PC-9 (cell line): ENCODE results near the gene FUBP3. TPM values are rescaled to one million over a fixed set of nuclear protein-coding genes. Genes with fewer than 3 reads are reported as not detected.

Source experiments
- BruUV-seq: library from RNA; stranded (reverse); fragments of 400-500 nt; replicated peaks from 2 replicates; lab custom pipeline; 2021; lab: Mats Ljungman, UMichigan
- CTCF ChIA-PET: fragments of 300-600 bp; sonication (Branson Sonifier 250); formaldehyde crosslinking; loops from one replicate; lab custom pipeline; 2022; ENCODE audit warnings: antibody characterized with exemption; lab: Charles Lee
- POLR2A ChIA-PET: fragments of 300-600 bp; sonication (Branson Sonifier 250); formaldehyde crosslinking; loops from one replicate; lab custom pipeline; 2022; ENCODE audit warnings: antibody characterized with exemption; ENCODE audit not compliant: unreplicated experiment; lab: Charles Lee
- DNase-seq, 2 experiments: peaks; one replicate each; pipeline versions ENCODE4 v3.0.0 to v3.0.0-alpha.2; 2015 to 2022; ENCODE audit warnings: mixed read lengths in 1 of 2
- H2AFZ ChIP-seq: fragments of 200-600 bp; sonication (generic); 2 replicates; pipeline ENCODE4 v1.8.1; 2017; ENCODE audit warnings: antibody characterized with exemption
- H3F3A ChIP-seq: fragments of 200-600 bp; sonication (generic); 2 replicates; pipeline ENCODE4 v1.8.1; 2017; ENCODE audit warnings: antibody characterized with exemption, mild to moderate bottlenecking, low read depth; ENCODE audit not compliant: insufficient read depth
- H3K27ac ChIP-seq: fragments of 200-600 bp; sonication (generic); 2 replicates; pipeline ENCODE4 v1.6.1; 2016; ENCODE audit warnings: mixed run types
- H3K27me3 ChIP-seq: fragments of 200-600 bp; sonication (generic); 2 replicates; pipeline ENCODE4 v1.6.1; 2016; ENCODE audit warnings: low read depth, mixed run types; ENCODE audit not compliant: insufficient read depth
- H3K36me3 ChIP-seq: fragments of 200-600 bp; sonication (generic); 2 replicates; pipeline ENCODE4 v1.6.1; 2016; ENCODE audit warnings: low read depth, mixed run types
- H3K4me1 ChIP-seq: fragments of 200-600 bp; sonication (generic); replicated peaks from 2 replicates; pipeline ENCODE4 v1.6.1; 2016; ENCODE audit warnings: mixed run types; ENCODE audit not compliant: insufficient read depth
- H3K4me2 ChIP-seq: fragments of 200-600 bp; sonication (generic); 2 replicates; pipeline ENCODE4 v1.6.1; 2017; ENCODE audit warnings: mixed run types
- H3K4me3 ChIP-seq: fragments of 200-600 bp; sonication (generic); 2 replicates; pipeline ENCODE4 v1.6.1; 2016; ENCODE audit warnings: mixed run types
- H3K79me2 ChIP-seq: fragments of 200-600 bp; sonication (generic); 2 replicates; pipeline ENCODE4 v1.6.1; 2017; ENCODE audit warnings: low read depth, mixed run types
- H3K9me2 ChIP-seq: fragments of 200-600 bp; sonication (generic); 2 replicates; pipeline ENCODE4 v1.8.1; 2017; ENCODE audit warnings: mild to moderate bottlenecking; ENCODE audit not compliant: insufficient read depth
- H3K9me3 ChIP-seq: fragments of 200-600 bp; sonication (generic); 2 replicates; pipeline ENCODE4 v1.8.1; 2016; ENCODE audit warnings: low read depth; ENCODE audit not compliant: insufficient read depth
- H4K20me1 ChIP-seq: fragments of 200-600 bp; sonication (generic); 2 replicates; pipeline ENCODE4 v1.8.1; 2017; ENCODE audit not compliant: insufficient read depth
- EZH2 ChIP-seq: fragments of 200-600 bp; sonication (generic); IDR thresholded peaks from 2 replicates; pipeline ENCODE4 v1.8.0; 2017; ENCODE audit warnings: antibody characterized with exemption, low read depth
- intact Hi-C: fragments of 100-400 bp; cut with micrococcal nuclease; formaldehyde crosslinking; loops from one replicate; pipeline ENCODE4 v1.10.0; 2022; ENCODE audit not compliant: unreplicated experiment
- total RNA-seq: library from RNA; stranded (reverse); gene quantifications from 2 replicates; pipeline ENCODE4 v1.2.3, GENCODE V29; 2021
- TF ChIP-seq, protein P1 (sequence below): fragments of 200-600 bp; sonication (generic); conservative IDR thresholded peaks from 2 replicates; pipeline ENCODE4 v1.6.1; 2017; ENCODE audit warnings: mixed run types, antibody characterized with exemption, mild to moderate bottlenecking, moderate library complexity

Gene FUBP3
- total RNA-seq, 1 experiment from 2014 or later = 75.6 TPM

DNA sequence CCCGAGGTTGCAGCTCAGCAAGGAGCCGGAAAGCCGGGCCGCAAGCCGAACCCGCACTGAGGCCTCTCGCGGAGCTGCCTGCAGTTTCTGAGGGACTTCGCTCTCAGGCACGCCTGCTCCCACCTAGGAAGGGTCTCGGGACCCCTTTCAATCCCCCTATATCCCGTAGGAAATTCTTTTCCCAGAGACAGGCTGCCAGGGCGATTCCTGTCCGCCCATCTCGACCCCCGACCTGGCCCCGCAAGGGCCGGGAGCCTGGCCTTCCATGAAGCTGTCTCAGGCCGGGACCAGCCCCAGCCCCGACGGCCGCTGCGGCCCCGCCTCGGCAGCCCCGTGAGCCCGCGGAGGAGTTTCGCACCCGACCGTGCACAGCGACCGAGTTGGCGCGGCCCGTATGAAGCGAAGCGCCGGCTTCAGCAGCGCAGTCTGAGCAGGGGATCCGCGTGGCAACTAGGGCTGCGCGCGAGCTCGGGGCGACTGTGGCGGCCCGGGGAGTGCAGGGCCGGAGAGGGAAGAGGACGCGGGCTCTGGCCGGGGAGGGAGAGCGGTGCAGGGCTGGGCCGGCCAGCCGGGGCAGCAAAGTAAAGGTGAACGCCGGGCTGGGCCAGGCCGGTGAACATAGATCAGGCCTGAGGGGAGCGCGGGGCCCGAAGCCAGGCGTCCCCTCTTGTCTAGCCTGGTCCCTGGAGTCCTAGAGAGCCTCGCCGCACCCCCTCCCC lies 84.0 kb downstream of the FUBP3 start:
- peaks cover 25% of the 10 kb centered on the region for H3K27me3 ChIP-seq
- H3K4me1 ChIP-seq = no peaks in the 10 kb centered on the region
- DNase-seq = no peak
- TF ChIP-seq EZH2 = no peak
- TF ChIP-seq, protein P1, sequence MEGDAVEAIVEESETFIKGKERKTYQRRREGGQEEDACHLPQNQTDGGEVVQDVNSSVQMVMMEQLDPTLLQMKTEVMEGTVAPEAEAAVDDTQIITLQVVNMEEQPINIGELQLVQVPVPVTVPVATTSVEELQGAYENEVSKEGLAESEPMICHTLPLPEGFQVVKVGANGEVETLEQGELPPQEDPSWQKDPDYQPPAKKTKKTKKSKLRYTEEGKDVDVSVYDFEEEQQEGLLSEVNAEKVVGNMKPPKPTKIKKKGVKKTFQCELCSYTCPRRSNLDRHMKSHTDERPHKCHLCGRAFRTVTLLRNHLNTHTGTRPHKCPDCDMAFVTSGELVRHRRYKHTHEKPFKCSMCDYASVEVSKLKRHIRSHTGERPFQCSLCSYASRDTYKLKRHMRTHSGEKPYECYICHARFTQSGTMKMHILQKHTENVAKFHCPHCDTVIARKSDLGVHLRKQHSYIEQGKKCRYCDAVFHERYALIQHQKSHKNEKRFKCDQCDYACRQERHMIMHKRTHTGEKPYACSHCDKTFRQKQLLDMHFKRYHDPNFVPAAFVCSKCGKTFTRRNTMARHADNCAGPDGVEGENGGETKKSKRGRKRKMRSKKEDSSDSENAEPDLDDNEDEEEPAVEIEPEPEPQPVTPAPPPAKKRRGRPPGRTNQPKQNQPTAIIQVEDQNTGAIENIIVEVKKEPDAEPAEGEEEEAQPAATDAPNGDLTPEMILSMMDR = no peak
- no peaks in the 10 kb centered on the region for H3F3A ChIP-seq
- no peak overlapping the region for H3K4me2 ChIP-seq
- no peak overlapping the region for H2AFZ ChIP-seq
- intact Hi-C loops = no loop called here
- no TSS peak for BruUV-seq
- H3K27ac ChIP-seq = no peak overlapping the region
- no peaks in the 10 kb centered on the region for H4K20me1 ChIP-seq
- no peaks in the 10 kb centered on the region for H3K9me2 ChIP-seq
- H3K4me3 ChIP-seq = no peak overlapping the region
- H3K79me2 ChIP-seq = no peaks in the 10 kb centered on the region
- ChIA-PET POLR2A (no interaction called here), CTCF (no interaction called here)
- no peaks in the 10 kb centered on the region for H3K36me3 ChIP-seq
- no peaks in the 10 kb centered on the region for H3K9me3 ChIP-seq

DNA sequence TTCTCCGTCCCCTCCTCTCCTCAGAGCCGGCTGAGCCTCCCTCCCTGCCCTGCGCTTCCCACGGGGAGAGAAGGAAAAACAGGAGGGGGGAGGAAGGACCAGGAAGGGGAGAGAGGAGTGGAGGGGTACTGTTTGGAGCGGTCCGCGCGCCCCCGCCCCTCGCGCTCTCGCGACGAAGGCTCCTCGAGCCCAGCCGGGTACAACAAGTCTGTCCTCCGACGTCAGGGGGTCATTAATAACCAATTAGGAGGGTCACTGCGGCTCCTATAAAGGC lies 84.5 kb downstream of the FUBP3 start:
- Histone ChIP-seq H3F3A (no peaks in the 10 kb centered on the region), H3K79me2 (no peaks in the 10 kb centered on the region), H3K9me2 (no peaks in the 10 kb centered on the region), H3K4me2 (no peak overlapping the region), H3K4me1 (no peaks in the 10 kb centered on the region), H3K27me3 (peaks cover 21% of the 10 kb centered on the region), H3K9me3 (no peaks in the 10 kb centered on the region), H3K36me3 (no peaks in the 10 kb centered on the region), H3K27ac (no peak overlapping the region), H2AFZ (no peak overlapping the region), H4K20me1 (no peaks in the 10 kb centered on the region), H3K4me3 (no peak overlapping the region)
- no peak for DNase-seq
- TF ChIP-seq, protein P1 = no peak
- no peak for TF ChIP-seq EZH2
- no TSS peak for BruUV-seq
- POLR2A ChIA-PET = no interaction called here
- CTCF ChIA-PET = no interaction called here
- intact Hi-C loops = no loop called here

DNA sequence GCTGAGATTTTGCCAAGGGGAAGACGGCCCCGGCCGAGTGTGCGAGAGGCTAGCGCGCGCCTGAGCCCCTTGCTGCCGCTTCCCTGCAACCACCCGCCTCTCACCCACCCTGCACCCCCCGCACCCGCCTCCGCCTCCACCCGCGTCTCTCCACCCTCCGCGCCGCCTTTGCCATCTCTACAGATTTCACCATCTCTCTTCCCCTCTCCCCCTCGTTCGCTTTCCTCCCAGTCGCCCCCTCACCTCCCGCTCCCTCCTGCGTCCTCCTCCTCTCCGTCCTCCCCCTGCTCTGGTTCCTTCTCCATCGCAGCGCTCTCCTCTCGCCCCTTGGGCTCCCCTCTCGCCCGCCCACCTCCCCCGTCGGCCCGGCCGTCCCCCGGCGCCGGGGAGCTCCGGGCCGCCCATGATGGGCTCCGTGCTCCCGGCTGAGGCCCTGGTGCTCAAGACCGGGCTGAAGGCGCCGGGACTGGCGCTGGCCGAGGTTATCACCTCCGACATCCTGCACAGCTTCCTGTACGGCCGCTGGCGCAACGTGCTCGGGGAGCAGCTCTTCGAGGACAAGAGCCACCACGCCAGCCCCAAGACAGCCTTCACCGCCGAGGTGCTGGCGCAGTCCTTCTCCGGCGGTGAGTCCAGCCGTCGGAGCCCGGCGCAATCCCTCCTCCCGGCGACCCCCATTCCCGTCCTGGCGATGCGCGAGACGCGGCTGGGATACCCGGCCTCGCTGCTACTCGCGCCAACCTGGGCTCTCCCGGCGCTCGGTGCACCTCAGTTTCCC lies 85.1 kb downstream of the FUBP3 start, which contains the start of gene PRDM12:
PRDM12 (plus strand) TSS at position 344 of the 778 bp plus-strand sequence; CDS start at position 404, 60 bp downstream.
- H3K9me3 ChIP-seq = no peaks in the 10 kb centered on the region
- TF ChIP-seq, protein P1 = no peak
- TF ChIP-seq EZH2 = no peak
- ChIA-PET POLR2A (no interaction called here), CTCF (no interaction called here)
- H3K79me2 ChIP-seq = no peaks in the 10 kb centered on the region
- H3K4me3 ChIP-seq = no peak within 1 kb of the TSS
- no peaks in the 10 kb centered on the region for H3F3A ChIP-seq
- BruUV-seq = no TSS peak
- no peak within 1 kb of the TSS for H3K27ac ChIP-seq
- H3K36me3 ChIP-seq = no peaks in the 10 kb centered on the region
- peaks cover 21% of the 10 kb centered on the region for H3K27me3 ChIP-seq
- no peaks in the 10 kb centered on the region for H4K20me1 ChIP-seq
- no peaks in the 10 kb centered on the region for H3K4me1 ChIP-seq
- no peak within 1 kb of the TSS for H2AFZ ChIP-seq
- H3K9me2 ChIP-seq = no peaks in the 10 kb centered on the region
- DNase-seq = no peak
- intact Hi-C loops = no loop called here
- no peak within 1 kb of the TSS for H3K4me2 ChIP-seq
